Trophoblast cell (in vitro differentiated cells and primary cell): ENCODE results near the gene LRP1-AS.

Experiments
- DNase-seq, 2 donors: peaks; one replicate each; pipeline ENCODE4 v3.0.0-alpha.2; 2016
- H2AFZ ChIP-seq: 2 replicates; pipeline ENCODE4 v1.6.1; 2013; ENCODE audit warnings: low read length, moderate library complexity, mild to moderate bottlenecking; ENCODE audit not compliant: insufficient read depth, poor library complexity
- H2AK5ac ChIP-seq: 2 replicates; pipeline ENCODE4 v1.6.1; 2013; ENCODE audit warnings: mild to moderate bottlenecking, low read length
- H2BK120ac ChIP-seq: 2 replicates; pipeline ENCODE4 v1.6.1; 2013; ENCODE audit warnings: low read length, mild to moderate bottlenecking, moderate library complexity; ENCODE audit not compliant: insufficient read depth, poor library complexity
- H2BK12ac ChIP-seq: 2 replicates; pipeline ENCODE4 v1.6.1; 2013; ENCODE audit warnings: mild to moderate bottlenecking, low read length, moderate library complexity
- H2BK5ac ChIP-seq: 2 replicates; pipeline ENCODE4 v1.6.1; 2013; ENCODE audit warnings: low read length, low read depth, moderate library complexity, mild to moderate bottlenecking; ENCODE audit not compliant: poor library complexity
- H3K14ac ChIP-seq: 2 replicates; pipeline ENCODE4 v1.6.1; 2013; ENCODE audit warnings: mild to moderate bottlenecking, low read length
- H3K18ac ChIP-seq: 2 replicates; pipeline ENCODE4 v1.6.1; 2013; ENCODE audit warnings: mild to moderate bottlenecking, low read length
- H3K23ac ChIP-seq: 2 replicates; pipeline ENCODE4 v1.6.1; 2013; ENCODE audit warnings: low read length
- H3K27ac ChIP-seq: 2 replicates; pipeline ENCODE4 v1.5.1; 2013; ENCODE audit warnings: low read depth, mild to moderate bottlenecking, inconsistent platforms, low read length, moderate library complexity
- H3K27me3 ChIP-seq: 2 replicates; pipeline ENCODE4 v1.6.1; 2013; ENCODE audit warnings: inconsistent platforms, mild to moderate bottlenecking, low read length, moderate library complexity; ENCODE audit not compliant: insufficient read depth
- H3K36me3 ChIP-seq, 2 experiments: 1 replicate in 1 of 2; 2 replicates in 1 of 2; pipeline ENCODE4 v1.6.1; 2013; ENCODE audit warnings: low read length in 2 of 2, mild to moderate bottlenecking in 2 of 2, moderate library complexity in 1 of 2; ENCODE audit not compliant: insufficient read depth in 2 of 2, control insufficient read depth in 1 of 2
- H3K4ac ChIP-seq: 2 replicates; pipeline ENCODE4 v1.6.1; 2013; ENCODE audit warnings: low read depth, mild to moderate bottlenecking, low read length, moderate library complexity
- H3K4me1 ChIP-seq, 2 experiments: 1 replicate in 1 of 2; 2 replicates in 1 of 2; pipeline ENCODE4 v1.6.1; 2013; ENCODE audit warnings: low read length in 2 of 2, mild to moderate bottlenecking in 2 of 2, moderate library complexity in 1 of 2; ENCODE audit not compliant: insufficient read depth in 2 of 2, control insufficient read depth in 1 of 2
- H3K4me2 ChIP-seq: 2 replicates; pipeline ENCODE4 v1.6.1; 2013; ENCODE audit warnings: inconsistent platforms, mild to moderate bottlenecking, low read length, moderate library complexity
- H3K4me3 ChIP-seq: 2 replicates; pipeline ENCODE4 v1.5.1; 2013; ENCODE audit warnings: mild to moderate bottlenecking, low read depth, low read length, inconsistent platforms
- H3K79me1 ChIP-seq: one replicate; pipeline ENCODE4 v1.6.1; 2013; ENCODE audit warnings: low read length
- H3K79me2 ChIP-seq: 2 replicates; pipeline ENCODE4 v1.6.1; 2013; ENCODE audit warnings: low read length, mild to moderate bottlenecking; ENCODE audit not compliant: control insufficient read depth, insufficient read depth, poor library complexity
- H3K9ac ChIP-seq: 2 replicates; pipeline ENCODE4 v1.6.1; 2013; ENCODE audit warnings: mild to moderate bottlenecking, low read length
- H3K9me3 ChIP-seq: 2 replicates; pipeline ENCODE4 v1.6.1; 2013; ENCODE audit warnings: low read depth, mild to moderate bottlenecking, control low read depth, inconsistent platforms, low read length; ENCODE audit not compliant: insufficient read depth
- H4K12ac ChIP-seq: 2 replicates; pipeline ENCODE4 v1.6.1; 2013; ENCODE audit warnings: low read depth, mild to moderate bottlenecking, low read length, moderate library complexity
- H4K8ac ChIP-seq: 2 replicates; pipeline ENCODE4 v1.6.1; 2013; ENCODE audit warnings: low read depth, mild to moderate bottlenecking, low read length, moderate library complexity
- H4K91ac ChIP-seq: one replicate; pipeline ENCODE4 v1.6.1; 2013; ENCODE audit warnings: low read depth, mild to moderate bottlenecking, low read length, moderate library complexity
- WGBS: extraction: QIAGEN DNeasy Blood & Tissue Kit; methylation state at CpG from one replicate; pipeline ENCODE4 v1.1.7; 2013; ENCODE audit warnings: missing lambda C conversion rate; ENCODE audit not compliant: insufficient read length, insufficient coverage; ENCODE audit errors: extremely low coverage; 5-methylcytosine and 5-hydroxymethylcytosine counted together

The LRP1-AS gene

DNA sequence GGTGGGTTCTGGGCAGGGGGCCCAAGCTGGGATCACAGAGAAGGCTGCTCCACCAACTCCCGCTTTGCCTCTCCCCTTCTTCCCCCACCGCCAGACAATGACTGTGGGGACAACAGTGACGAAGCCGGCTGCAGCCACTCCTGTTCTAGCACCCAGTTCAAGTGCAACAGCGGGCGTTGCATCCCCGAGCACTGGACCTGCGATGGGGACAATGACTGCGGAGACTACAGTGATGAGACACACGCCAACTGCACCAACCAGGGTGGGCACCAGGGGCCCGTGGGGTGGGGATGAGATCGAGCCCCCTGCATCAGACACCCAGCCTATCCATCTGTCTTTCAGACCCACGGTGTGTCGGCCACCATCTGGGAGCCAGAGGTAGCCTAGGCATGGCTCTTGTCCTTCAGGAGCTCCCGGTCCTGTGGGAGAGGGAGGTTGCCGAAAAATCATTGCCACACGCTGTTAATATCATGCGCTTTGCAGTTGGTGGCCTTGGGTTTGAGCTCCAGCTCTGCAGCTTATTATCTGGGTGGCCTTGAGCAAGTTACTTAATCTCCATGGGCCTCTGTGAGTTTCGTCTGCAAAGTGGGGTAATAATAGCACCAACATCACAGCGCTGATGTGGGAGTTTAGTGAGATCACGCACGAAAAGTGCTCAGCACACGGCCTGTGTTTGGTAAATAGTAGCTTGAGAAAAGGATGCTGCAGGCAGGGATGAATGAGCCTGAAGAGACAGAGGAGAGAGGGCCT, 21.8 kb upstream of the LRP1-AS start:
- Histone ChIP-seq H3K27ac (no peak overlapping the region), H2BK120ac (no peak overlapping the region), H3K14ac (no peak overlapping the region), H3K4ac (no peak overlapping the region), H3K79me1 (no peaks in the 10 kb centered on the region), H3K23ac (no peak overlapping the region), H3K27me3 (no peaks in the 10 kb centered on the region), H4K91ac (no peak overlapping the region), H3K9me3 (no peaks in the 10 kb centered on the region), H2BK5ac (no peak overlapping the region), H3K18ac (no peak overlapping the region), H3K36me3 (peaks cover 77 to 84% of the 10 kb centered on the region in 2 experiments), H4K12ac (no peak overlapping the region), H2AK5ac (no peak overlapping the region), H3K4me2 (no peak overlapping the region), H4K8ac (no peak overlapping the region), H3K4me3 (no peak overlapping the region), H3K79me2 (no peaks in the 10 kb centered on the region), H3K9ac (no peak overlapping the region), H2AFZ (no peak overlapping the region), H3K4me1 (peaks cover 0 to 3% of the 10 kb centered on the region in 2 experiments), H2BK12ac (no peak overlapping the region)
- WGBS: no CpG with 5 or more reads among the region's 23 CpGs
- no peak for DNase-seq

DNA sequence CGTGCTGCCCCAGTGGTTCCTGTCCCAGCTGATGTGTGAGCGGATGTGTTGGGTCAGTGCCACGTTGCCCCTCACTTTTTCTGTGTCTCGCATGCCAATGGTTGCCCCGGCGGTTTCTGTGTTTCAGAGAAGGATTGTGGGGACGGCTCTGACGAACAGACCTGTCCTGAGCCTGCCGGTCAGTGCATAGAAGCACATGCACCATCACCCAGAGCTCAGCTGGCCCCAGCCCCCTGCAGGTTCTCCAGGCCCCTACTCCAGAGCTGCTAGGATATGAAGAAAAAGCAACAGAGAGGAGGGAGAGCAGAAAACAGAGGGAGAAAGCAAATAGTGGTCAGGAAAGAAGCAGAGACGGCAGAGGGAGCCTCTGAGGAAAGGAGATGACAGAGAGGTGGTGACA, 20.6 kb upstream of the LRP1-AS start:
- no peak overlapping the region for H4K91ac ChIP-seq
- H3K4me2 ChIP-seq: no peak overlapping the region
- no peaks in the 10 kb centered on the region for H3K27me3 ChIP-seq
- H4K12ac ChIP-seq: no peak overlapping the region
- H4K8ac ChIP-seq: no peak overlapping the region
- H3K9me3 ChIP-seq: no peaks in the 10 kb centered on the region
- H3K14ac ChIP-seq: no peak overlapping the region
- no peak overlapping the region for H3K18ac ChIP-seq
- no peak overlapping the region for H3K4ac ChIP-seq
- no peak overlapping the region for H3K23ac ChIP-seq
- H3K36me3 ChIP-seq: peaks cover 65 to 75% of the 10 kb centered on the region in 2 experiments
- H3K4me3 ChIP-seq: no peak overlapping the region
- H3K27ac ChIP-seq: no peak overlapping the region
- H2AK5ac ChIP-seq: no peak overlapping the region
- no peak overlapping the region for H2BK5ac ChIP-seq
- no CpG with 5 or more reads among the region's 10 CpGs for WGBS
- H2BK12ac ChIP-seq: no peak overlapping the region
- no peak overlapping the region for H2AFZ ChIP-seq
- H3K4me1 ChIP-seq: peaks cover 0 to 3% of the 10 kb centered on the region in 2 experiments
- H3K9ac ChIP-seq: no peak overlapping the region
- no peak for DNase-seq
- no peak overlapping the region for H2BK120ac ChIP-seq
- no peaks in the 10 kb centered on the region for H3K79me2 ChIP-seq
- H3K79me1 ChIP-seq: no peaks in the 10 kb centered on the region

DNA sequence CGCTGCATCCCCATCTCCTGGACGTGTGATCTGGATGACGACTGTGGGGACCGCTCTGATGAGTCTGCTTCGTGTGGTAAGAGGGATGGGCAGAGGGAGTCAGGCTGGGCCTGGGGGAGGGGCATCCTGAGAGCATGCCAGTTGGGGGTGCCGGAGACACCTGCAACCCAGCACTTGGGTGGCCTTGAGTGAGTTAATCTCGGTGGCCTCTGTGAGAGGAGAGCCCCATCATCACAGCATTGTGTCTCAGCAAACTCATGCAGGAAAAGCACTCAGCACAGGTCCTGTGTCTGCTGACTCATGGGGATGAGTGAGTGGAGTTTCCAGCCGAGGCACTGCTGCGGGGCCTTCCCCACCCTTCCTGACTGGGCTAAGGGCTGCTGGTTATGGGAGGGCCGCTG, 19.6 kb upstream of the LRP1-AS start:
- Histone ChIP-seq H2BK12ac (no peak overlapping the region), H3K79me2 (no peaks in the 10 kb centered on the region), H3K27ac (no peak overlapping the region), H3K14ac (no peak overlapping the region), H4K8ac (no peak overlapping the region), H3K36me3 (peaks cover 69 to 81% of the 10 kb centered on the region in 2 experiments), H3K27me3 (no peaks in the 10 kb centered on the region), H2BK120ac (no peak overlapping the region), H3K9me3 (peaks cover 2% of the 10 kb centered on the region), H2BK5ac (no peak overlapping the region), H3K79me1 (no peaks in the 10 kb centered on the region), H3K4me3 (no peak overlapping the region), H3K4ac (no peak overlapping the region), H3K4me2 (no peak overlapping the region), H4K91ac (no peak overlapping the region), H3K18ac (no peak overlapping the region), H3K9ac (no peak overlapping the region), H2AFZ (no peak overlapping the region), H2AK5ac (no peak overlapping the region), H4K12ac (no peak overlapping the region), H3K4me1 (peaks cover 0 to 3% of the 10 kb centered on the region in 2 experiments), H3K23ac (no peak overlapping the region)
- peak; percentile 38 to 51 for DNase-seq
- WGBS: no CpG with 5 or more reads among the region's 10 CpGs

DNA sequence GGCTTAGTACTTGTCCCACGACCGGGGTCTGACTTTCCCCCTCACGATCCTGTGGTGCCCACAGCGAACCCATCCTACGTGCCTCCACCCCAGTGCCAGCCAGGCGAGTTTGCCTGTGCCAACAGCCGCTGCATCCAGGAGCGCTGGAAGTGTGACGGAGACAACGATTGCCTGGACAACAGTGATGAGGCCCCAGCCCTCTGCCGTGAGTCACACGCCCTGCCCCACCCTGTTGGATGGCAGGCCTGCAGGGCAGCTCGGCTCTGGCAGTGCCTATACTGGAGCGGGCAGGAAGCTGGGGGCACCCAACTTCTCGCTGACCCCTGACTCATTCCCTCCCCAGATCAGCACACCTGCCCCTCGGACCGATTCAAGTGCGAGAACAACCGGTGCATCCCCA, 18.3 kb upstream of the LRP1-AS start:
- Histone ChIP-seq H3K79me1 (no peaks in the 10 kb centered on the region), H3K36me3 (peaks cover 75 to 83% of the 10 kb centered on the region in 2 experiments), H3K18ac (no peak overlapping the region), H3K23ac (no peak overlapping the region), H3K14ac (no peak overlapping the region), H3K4me3 (peak overlapping the region; percentile 17), H3K4me2 (no peak overlapping the region), H4K12ac (no peak overlapping the region), H3K79me2 (no peaks in the 10 kb centered on the region), H4K91ac (no peak overlapping the region), H2AK5ac (no peak overlapping the region), H2BK120ac (no peak overlapping the region), H3K27ac (no peak overlapping the region), H2BK5ac (no peak overlapping the region), H3K27me3 (no peaks in the 10 kb centered on the region), H2BK12ac (no peak overlapping the region), H3K4me1 (no peaks in the 10 kb centered on the region), H3K9me3 (peaks cover 2% of the 10 kb centered on the region), H2AFZ (no peak overlapping the region), H4K8ac (no peak overlapping the region), H3K9ac (no peak overlapping the region), H3K4ac (no peak overlapping the region)
- no CpG with 5 or more reads among the region's 19 CpGs for WGBS
- no peak for DNase-seq
